Naive B cell (primary cell): ENCODE data around the gene GNPTG. TPM values are rescaled to one million over a fixed set of nuclear protein-coding genes. Genes with fewer than 3 reads are reported as not detected.
A peak's percentile ranks its signal among the peaks of the same experiment; 100 is the strongest.

Experiments
- ATAC-seq, 2 donors: fragments of 150-1000 bp; cut with Tn5 transposase; 2 replicates each; pipeline ENCODE4 v1.10.0; 2021; ENCODE audit warnings: low read depth in 2 of 2, mild to moderate bottlenecking in 2 of 2, moderate library complexity in 2 of 2
- DNase-seq: peaks from one replicate; pipeline ENCODE4 v3.0.0; 2022
- H3K27ac Mint-ChIP-seq, 6 donors: one replicate each; pipeline ENCODE4 v1.8.0; 2020 to 2022; ENCODE audit warnings: mild to moderate bottlenecking in 6 of 6, mixed read lengths in 6 of 6, moderate library complexity in 5 of 6, inconsistent platforms in 2 of 6
- H3K27me3 Mint-ChIP-seq, 3 donors: one replicate each; pipeline ENCODE4 v1.8.0; 2021 to 2022; ENCODE audit warnings: mixed read lengths in 3 of 3, mild to moderate bottlenecking in 1 of 3
- H3K36me3 Mint-ChIP-seq, 2 donors: one replicate each; pipeline ENCODE4 v1.8.0; 2020 to 2022; ENCODE audit warnings: mixed read lengths in 2 of 2, inconsistent platforms in 1 of 2, mild to moderate bottlenecking in 1 of 2
- H3K4me1 Mint-ChIP-seq, 3 donors: one replicate each; pipeline ENCODE4 v1.8.0; 2020 to 2022; ENCODE audit warnings: mixed read lengths in 3 of 3, inconsistent platforms in 1 of 3, mild to moderate bottlenecking in 1 of 3, moderate library complexity in 1 of 3
- H3K4me3 Mint-ChIP-seq, 8 donors: one replicate each; pipeline ENCODE4 v1.8.0; 2020 to 2022; ENCODE audit warnings: mild to moderate bottlenecking in 8 of 8, mixed read lengths in 8 of 8, moderate library complexity in 8 of 8, inconsistent platforms in 2 of 8
- H3K9me3 Mint-ChIP-seq, 7 donors: one replicate each; pipeline ENCODE4 v1.8.0; 2020 to 2022; ENCODE audit warnings: mixed read lengths in 7 of 7, mild to moderate bottlenecking in 5 of 7, inconsistent platforms in 2 of 7, moderate library complexity in 1 of 7
- polyA plus RNA-seq, 6 donors: library from polyadenylated mRNA; unstranded; fragments of 300-500 nt; fragmentation: Illumina TruSeq; gene quantifications; one replicate each; pipeline ENCODE4 v1.2.3, GENCODE V29; 2021; ENCODE audit warnings: low read depth in 6 of 6

GNPTG gene
- polyA plus RNA-seq, 6 donors from 2014 or later = 39.7 to 52.1 (median 44.6) TPM

- Mint-ChIP-seq H3K27ac (peak overlapping the region in 3 of 6 donors; percentile 42 to 69 (median 60)), H3K36me3 (no peaks in the 10 kb centered on the region), H3K27me3 (no peaks in the 10 kb centered on the region), H3K9me3 (no peaks in the 10 kb centered on the region), H3K4me3 (no peak overlapping the region), H3K4me1 (peaks cover 0 to 4% (median 0%) of the 10 kb centered on the region in 3 donors)
- ATAC-seq = peak; percentile 94 to 97
- DNase-seq = peak; percentile 62
Measured at GRCh38 chr16:1363501-1364041, 11.8 kb downstream of the GNPTG start.

- Mint-ChIP-seq H3K36me3 (no peaks in the 10 kb centered on the region), H3K9me3 (no peaks in the 10 kb centered on the region), H3K27ac (no peak overlapping the region), H3K4me1 (peaks cover 0 to 4% (median 0%) of the 10 kb centered on the region in 3 donors), H3K4me3 (no peak overlapping the region), H3K27me3 (no peaks in the 10 kb centered on the region)
- ATAC-seq = no peak
- DNase-seq = no peak
Measured at GRCh38 chr16:1364510-1364909, 12.8 kb downstream of the GNPTG start.

DNA sequence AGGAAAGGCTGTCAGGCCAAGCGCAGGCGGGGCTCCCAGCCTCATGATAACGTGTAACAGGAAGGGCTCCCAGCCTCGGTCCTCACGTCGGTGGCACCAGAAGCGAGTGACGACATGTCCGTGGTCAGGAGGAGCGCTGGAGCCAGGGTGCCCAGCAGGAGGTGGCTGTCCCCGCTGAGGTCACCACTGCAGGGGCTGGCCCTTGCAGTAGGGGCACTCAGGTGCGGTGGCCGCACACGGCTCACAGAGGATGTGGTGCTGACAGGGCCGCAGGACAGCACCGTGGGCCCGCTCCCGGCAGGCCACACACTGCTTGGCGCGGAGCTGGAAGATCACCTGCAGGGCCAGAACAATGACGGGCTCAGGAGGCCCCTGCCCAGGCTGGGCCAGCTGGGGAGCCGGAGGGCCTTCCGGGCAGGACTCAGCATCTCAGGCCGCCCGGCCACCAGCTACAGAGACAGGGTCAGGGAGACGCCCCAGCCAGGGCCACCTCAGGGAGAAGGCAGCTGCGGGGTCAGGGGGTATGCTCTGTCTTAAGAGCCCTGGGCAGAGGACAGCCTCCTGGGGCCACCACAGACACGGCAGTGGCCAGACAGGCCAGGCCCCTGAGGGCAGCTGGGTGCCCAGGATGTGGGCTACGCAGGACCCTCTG, 14.5 kb downstream of the GNPTG start:
- H3K9me3 Mint-ChIP-seq = no peaks in the 10 kb centered on the region
- no peaks in the 10 kb centered on the region for H3K36me3 Mint-ChIP-seq
- DNase-seq (no peak), ATAC-seq (no peak)
- H3K4me3 Mint-ChIP-seq = peak overlapping the region in 3 of 8 donors; percentile 42 to 70 (median 61)
- H3K4me1 Mint-ChIP-seq = peaks cover 0 to 4% (median 0%) of the 10 kb centered on the region in 3 donors
- no peaks in the 10 kb centered on the region for H3K27me3 Mint-ChIP-seq
- H3K27ac Mint-ChIP-seq = peak overlapping the region in 2 of 6 donors; percentile 25 to 91

- H3K36me3 Mint-ChIP-seq = no peaks in the 10 kb centered on the region
- peaks cover 0 to 4% (median 0%) of the 10 kb centered on the region in 3 donors for H3K4me1 Mint-ChIP-seq
- ATAC-seq (no peak), DNase-seq (no peak)
- no peaks in the 10 kb centered on the region for H3K27me3 Mint-ChIP-seq
- H3K4me3 Mint-ChIP-seq = peak overlapping the region in 1 of 8 donors; percentile 42
- H3K27ac Mint-ChIP-seq = peak overlapping the region in 1 of 6 donors; percentile 91
- no peaks in the 10 kb centered on the region for H3K9me3 Mint-ChIP-seq
Measured at GRCh38 chr16:1366712-1367299, 15.1 kb downstream of the GNPTG start.

DNA sequence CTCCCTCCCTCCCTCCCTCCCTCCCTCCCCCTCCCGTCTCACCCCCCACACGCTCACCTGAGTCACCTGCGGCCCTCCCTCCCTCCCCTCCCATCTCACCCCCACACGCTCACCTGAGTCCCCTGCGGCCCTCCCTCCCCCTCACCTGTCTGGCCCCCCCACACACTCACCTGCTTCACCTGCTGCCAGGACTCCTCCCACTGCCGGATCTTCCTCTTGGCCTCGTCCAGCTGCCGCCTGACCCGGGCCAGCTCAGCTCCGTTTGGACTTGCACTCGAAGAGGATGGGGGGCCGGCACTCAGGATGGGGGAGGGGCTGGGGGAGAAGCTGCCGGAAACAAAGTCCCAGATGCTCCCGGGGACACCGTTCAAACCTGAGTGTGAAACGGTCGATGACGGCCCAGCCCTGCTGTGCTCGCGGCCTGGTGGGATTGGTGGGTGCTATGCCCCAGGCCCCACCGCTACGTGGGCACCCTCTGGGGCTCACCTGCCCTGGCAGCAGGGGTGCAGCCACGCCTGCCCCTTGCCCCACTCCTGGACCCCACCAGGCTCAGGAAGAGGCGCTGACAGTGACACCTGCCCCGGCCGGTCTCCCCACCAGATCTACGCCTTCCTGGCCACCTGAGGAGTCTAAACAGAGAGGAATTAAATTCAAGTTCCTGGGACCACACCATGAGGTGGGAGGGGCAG, 15.9 kb downstream of the GNPTG start:
- DNase-seq = no peak
- peaks cover 0 to 4% (median 0%) of the 10 kb centered on the region in 3 donors for H3K4me1 Mint-ChIP-seq
- ATAC-seq = no peak
- H3K27me3 Mint-ChIP-seq = no peaks in the 10 kb centered on the region
- H3K9me3 Mint-ChIP-seq = no peaks in the 10 kb centered on the region
- H3K36me3 Mint-ChIP-seq = no peaks in the 10 kb centered on the region
- no peak overlapping the region for H3K27ac Mint-ChIP-seq
- no peak overlapping the region for H3K4me3 Mint-ChIP-seq

DNA sequence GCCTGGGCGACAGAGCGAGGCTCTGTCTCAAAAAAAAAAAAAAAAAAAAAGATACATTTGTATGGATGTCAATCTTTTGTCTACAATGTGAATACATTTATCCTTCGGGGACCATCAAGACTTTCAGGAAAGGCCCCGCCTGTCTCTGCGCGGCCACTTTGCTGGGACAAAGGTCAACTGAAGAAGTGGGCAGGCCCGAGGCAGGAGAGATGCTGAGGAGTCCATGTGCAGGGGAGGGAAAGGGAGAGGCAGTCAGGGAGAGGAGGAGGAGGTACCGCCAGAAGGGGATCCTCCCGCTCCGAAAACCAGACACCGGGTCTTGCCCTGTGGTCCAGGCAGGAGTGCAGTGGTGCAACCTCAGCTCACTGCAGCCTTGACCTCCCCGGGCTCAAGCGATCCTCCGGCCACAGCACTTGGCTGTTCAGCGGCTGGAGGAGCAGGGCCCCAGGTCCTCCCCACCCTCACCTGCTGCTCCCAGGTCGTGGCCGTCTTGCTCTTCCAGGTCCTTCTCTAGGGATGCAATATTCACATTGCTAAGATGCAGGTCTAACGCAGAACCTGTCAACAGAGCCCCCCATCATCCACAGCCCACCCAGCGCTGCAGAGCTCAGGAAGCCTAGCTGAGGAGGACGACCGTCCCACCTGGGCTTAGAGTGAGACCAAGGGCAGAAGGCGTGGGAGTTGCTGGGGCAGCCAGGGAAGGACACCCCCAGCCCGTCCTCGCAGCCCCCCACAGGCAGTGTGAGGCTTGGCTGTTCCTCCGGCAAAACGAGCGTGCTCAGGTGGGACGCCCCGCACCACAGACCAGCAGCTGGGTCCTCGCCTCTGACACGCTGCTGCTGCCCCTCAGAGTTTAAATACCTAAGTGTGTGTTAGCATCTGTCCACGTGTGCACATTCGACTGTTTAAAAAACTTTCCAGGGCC, 19.6 kb downstream of the GNPTG start:
- DNase-seq = no peak
- H3K4me1 Mint-ChIP-seq = peaks cover 0 to 2% (median under 1%) of the 10 kb centered on the region in 3 donors
- no peaks in the 10 kb centered on the region for H3K27me3 Mint-ChIP-seq
- no peaks in the 10 kb centered on the region for H3K9me3 Mint-ChIP-seq
- H3K4me3 Mint-ChIP-seq = peak overlapping the region in 1 of 8 donors; percentile 9
- H3K27ac Mint-ChIP-seq = peak overlapping the region in 1 of 6 donors; percentile 69
- ATAC-seq = no peak
- no peaks in the 10 kb centered on the region for H3K36me3 Mint-ChIP-seq

GRCh38 chr16:1372292-1372950, 20.7 kb downstream of the GNPTG start:
- H3K4me3 Mint-ChIP-seq = no peak overlapping the region
- no peaks in the 10 kb centered on the region for H3K27me3 Mint-ChIP-seq
- H3K9me3 Mint-ChIP-seq = no peaks in the 10 kb centered on the region
- H3K27ac Mint-ChIP-seq = no peak overlapping the region
- no peak for DNase-seq
- H3K4me1 Mint-ChIP-seq = peaks cover 0 to 4% (median 4%) of the 10 kb centered on the region in 3 donors
- H3K36me3 Mint-ChIP-seq = no peaks in the 10 kb centered on the region
- ATAC-seq = no peak

- Mint-ChIP-seq H3K4me1 (peaks cover 10 to 20% (median 16%) of the 10 kb centered on the region in 3 donors), H3K27ac (no peak overlapping the region)
- ATAC-seq = no peak
Measured at GRCh38 chr16:1374418-1375297, 22.9 kb downstream of the GNPTG start.

DNA sequence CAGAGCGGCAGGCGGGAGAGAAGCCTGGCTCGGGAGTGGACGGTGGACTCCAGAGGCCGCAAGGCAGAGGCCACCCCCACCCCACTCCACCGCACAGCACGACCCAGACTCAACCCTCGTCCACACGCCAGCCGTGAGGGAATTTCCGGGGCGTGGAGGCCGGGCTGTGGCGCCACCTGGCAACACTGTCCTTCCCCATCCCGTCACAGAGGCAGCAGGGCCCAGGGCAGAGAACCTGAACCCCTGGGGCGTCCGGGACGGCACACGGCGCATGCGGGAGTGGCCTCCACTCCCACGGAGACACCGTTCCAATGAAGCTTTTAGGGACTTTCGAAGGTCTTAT, 23.5 kb downstream of the GNPTG start:
- Mint-ChIP-seq H3K27ac (peak overlapping the region in 1 of 6 donors; percentile 34), H3K9me3 (no peaks in the 10 kb centered on the region), H3K4me3 (no peak overlapping the region), H3K27me3 (no peaks in the 10 kb centered on the region), H3K4me1 (peaks cover 14 to 25% (median 21%) of the 10 kb centered on the region in 3 donors), H3K36me3 (no peaks in the 10 kb centered on the region)
- ATAC-seq = no peak
- no peak for DNase-seq

More at GRCh38 chr16:1374418-1375297, 22.9 kb downstream of the GNPTG start:
- H3K9me3 Mint-ChIP-seq = no peaks in the 10 kb centered on the region
- H3K36me3 Mint-ChIP-seq = no peaks in the 10 kb centered on the region
- no peak for DNase-seq
- no peaks in the 10 kb centered on the region for H3K27me3 Mint-ChIP-seq
- H3K4me3 Mint-ChIP-seq = no peak overlapping the region

DNA sequence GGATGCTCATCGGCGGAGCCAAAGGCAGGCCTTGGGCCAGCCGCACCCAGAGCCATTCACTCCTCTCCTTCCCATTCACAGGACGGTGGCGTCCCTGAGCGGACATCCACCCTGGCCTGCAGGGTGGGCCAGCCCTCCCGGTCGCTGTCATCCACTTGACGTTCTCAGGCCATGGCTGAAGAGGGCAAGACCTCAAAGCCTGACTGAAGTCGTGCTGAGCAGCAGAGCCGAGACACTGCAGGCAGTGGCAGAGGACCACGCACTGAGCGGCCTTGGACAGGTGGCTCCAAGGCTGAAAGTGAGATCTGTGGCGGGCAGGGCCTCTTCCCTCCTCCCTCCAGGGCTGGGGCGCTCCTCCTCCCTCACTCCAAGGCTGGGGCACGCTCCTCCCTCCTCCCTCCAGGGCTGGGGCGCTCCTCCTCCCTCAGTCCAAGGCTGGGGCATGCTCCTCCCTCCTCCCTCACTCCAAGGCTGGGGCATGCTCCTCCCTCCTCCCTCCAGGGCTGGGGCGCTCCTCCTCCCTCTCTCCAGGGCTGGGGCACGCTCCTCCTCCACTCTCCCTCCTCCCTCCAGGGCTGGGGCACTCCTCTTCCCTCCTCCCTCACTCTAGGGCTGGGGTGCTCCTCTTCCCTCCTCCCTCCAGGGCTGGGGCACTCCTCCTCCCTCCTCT, 24.1 kb downstream of the GNPTG start:
- peak overlapping the region in 2 of 6 donors; percentile 14 to 34 for H3K27ac Mint-ChIP-seq

GRCh38 chr16:1377406-1378010, 25.8 kb downstream of the GNPTG start:
- Mint-ChIP-seq H3K36me3 (no peaks in the 10 kb centered on the region), H3K27ac (peak overlapping the region in 3 of 6 donors; percentile 41 to 84 (median 44)), H3K27me3 (no peaks in the 10 kb centered on the region), H3K4me3 (peak overlapping the region in 2 of 8 donors; percentile 35 to 61), H3K9me3 (no peaks in the 10 kb centered on the region), H3K4me1 (peaks cover 16 to 27% (median 21%) of the 10 kb centered on the region in 3 donors)
- DNase-seq (no peak), ATAC-seq (no peak)

More for the DNA sequence above, 24.1 kb downstream of the GNPTG start:
- no peak for ATAC-seq
- Mint-ChIP-seq H3K4me3 (no peak overlapping the region), H3K27me3 (no peaks in the 10 kb centered on the region), H3K4me1 (peaks cover 16 to 27% (median 21%) of the 10 kb centered on the region in 3 donors), H3K36me3 (no peaks in the 10 kb centered on the region), H3K9me3 (no peaks in the 10 kb centered on the region)
- DNase-seq = no peak
